Mucosa of gallbladder (tissue), 1 donor: Measurements from ENCODE around the gene DCTN1. TPM values are rescaled to one million over a fixed set of nuclear protein-coding genes. Genes with fewer than 3 reads are reported as not detected.
"Not testable (repeated sequence)": the region's sequence is repeated elsewhere in the genome, so short reads cannot be mapped to it uniquely, and the experiment has no call there.

Experiments used
- DNase-seq: peaks from one replicate; pipeline ENCODE4 v3.0.0-alpha.2; 2020; ENCODE audit warnings: low spot score
- total RNA-seq: library from RNA; stranded (reverse); gene quantifications from one replicate; pipeline ENCODE4 v1.2.1, GENCODE V29; 2021
- donor health status: DM: no; HTN: no; CAD: no.

Gene DCTN1
- total RNA-seq, 1 donor from 2014 or later, result 171 TPM

DNA sequence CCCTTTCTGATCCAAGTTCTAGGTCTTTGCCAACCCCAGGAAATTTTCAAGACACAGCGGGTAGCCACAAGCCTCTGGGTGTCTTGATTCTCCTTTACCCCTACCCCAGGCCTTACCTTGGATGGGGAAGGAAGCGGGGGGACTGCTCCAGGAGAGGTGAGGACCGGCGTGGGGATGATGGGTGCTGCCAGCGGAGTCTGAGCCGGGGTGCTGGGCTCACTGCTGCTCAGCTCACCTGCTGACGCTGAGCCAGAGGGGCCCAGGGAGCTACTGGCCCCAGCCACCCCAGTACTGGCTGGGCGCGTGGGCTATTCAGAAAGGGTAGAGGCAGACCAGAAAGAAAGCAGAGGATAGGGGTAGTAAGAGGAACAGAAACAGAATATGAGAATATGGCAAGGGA is 8.7 kb downstream of the DCTN1 start:
- DNase-seq, result no peak

DNA sequence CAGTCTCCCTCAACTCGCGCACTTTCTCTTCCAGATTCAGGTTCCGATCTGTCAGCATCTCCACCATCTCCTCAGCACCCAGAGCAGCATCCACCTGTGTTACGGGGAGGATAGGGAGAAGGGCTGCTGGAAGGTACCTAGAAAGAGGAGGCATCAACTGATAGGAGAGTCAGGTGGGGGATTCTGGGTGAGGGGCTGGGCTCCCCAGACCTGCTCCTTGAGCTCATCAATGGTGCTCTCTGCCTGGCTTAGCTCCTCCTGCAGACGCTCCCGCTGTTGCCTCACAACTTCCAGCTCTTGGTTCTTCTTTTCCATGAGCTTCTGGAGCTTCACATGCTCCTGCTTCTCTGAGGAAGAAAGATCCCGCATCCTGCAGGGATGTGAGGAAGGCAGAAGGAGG is 10.1 kb downstream of the DCTN1 start:
- no peak for DNase-seq

DNA sequence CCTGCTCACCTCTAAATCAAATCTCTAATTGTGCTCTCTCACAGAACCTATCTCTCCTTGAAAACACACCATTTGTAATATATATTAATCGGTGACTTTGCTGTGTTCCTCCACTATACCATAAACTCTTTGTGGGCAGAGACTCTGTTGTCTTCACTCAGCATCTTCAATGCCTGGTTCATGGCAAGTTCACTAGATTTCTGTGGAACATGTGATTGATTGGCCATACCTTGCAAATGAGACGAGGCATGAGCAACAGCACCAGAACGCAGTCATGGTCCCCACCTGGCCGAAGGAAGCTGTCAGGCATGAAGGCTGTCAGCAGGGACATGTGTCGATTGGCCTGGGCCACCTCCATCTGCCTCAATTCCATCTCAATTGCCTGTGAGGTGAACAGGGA is 11.6 kb downstream of the DCTN1 start:
- DNase-seq, result no peak

DNA sequence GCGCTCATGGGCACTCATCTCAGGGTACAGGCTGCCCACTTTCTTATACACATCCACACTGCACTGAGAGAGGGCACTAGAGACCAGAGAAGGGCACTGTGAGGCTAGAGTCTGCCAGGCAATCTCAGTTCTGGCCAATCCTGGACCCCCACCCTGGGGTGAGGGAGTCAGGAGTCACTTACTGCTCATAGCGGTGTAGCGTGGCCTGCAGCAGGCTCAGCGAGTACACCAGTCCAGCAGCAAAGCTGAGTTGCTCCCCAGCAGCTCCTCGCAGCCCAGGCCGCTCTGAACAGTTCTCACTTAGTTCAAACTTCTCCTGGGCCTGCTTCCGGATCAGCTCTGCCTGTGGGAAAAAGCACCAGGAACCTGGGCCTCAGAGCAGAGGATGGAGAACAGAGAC is 12.3 kb downstream of the DCTN1 start:
- DNase-seq, result no peak

DNA sequence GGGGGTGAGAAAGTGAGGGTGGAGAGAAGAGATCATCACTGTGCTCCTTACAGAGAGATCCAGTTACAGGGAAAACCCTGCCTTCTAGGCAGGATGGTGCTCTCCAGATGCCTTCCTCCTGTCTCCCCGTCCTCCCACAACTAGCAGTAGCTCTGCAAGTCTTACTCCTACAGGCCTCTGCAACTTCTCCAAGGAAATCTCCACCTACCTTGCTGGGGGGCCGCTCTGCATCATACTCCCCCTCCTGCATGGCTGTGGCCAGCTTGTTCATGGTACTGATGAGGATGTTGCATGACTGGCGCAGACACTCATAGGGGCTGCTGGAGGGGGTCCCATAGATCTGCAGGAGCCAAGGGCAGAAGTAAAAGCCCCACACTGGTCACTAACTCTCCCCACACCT is 14.1 kb downstream of the DCTN1 start:
- DNase-seq, result no peak

DNA sequence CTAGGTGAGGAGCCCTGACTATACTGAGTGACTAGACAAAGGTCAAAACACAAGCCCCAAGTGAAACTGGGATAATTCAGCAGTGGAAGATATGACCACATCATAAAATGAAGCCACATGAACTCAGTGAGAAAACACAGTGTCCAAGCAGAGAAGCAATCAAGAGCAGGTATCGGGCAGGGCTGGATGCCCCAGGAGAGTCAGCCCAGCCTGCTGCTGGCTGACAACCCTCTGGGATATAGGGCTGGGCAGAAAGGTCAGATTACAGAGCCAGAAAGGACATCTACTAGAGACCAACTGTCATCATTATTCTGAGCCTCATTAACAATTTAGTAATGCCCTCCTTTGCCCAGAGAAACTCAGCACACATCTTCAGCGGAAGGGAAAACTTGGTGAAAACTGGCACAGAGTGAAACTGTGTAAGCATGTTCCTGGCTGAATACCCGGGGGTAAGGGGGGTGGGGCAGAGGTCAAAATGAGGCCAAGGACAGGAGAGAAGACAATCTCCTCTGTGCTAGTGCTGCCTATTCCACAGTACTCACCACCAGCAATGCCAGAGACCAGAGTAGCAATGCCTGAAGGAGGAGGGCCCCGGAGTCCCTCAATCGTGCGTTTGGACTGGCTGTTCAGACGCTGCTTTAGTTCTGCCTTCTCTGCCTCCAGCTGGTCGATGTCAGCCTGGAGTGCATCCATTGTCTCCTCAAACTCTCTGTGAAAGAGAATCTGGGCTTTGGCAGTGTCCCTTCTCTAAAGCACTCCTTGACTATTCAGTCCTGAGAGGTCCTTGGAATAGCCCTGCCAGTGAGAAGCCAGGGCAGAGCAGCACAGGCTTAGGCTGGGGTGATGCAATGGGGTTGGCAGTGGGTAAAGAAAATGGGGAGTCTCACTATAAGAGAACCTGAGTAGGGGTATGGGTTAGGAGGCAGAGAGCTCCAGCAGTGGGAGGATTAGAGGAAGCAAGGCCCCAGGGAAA is 15.3 kb downstream of the DCTN1 start:
- no peak for DNase-seq

DNA sequence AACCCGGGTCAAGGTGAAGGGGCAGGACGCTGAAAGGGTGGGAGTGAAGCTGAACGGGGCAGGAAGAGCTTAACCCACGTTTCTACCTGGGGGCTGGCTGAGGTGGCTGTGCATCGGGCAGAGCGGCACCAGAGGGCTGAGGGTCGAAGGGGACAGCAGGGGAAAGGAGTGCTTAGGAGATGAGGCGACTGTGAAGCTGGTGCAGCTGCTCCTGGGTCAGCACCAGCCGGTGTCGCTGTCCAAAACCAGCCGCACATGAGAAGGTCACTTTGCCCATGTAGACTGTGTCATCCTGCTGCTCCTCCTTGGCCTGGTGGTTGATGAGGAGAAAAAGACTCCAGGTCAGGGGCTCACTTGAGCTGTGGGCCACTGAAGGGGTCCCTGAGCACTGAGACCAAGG is 18.8 kb downstream of the DCTN1 start:
- no peak for DNase-seq

DNA sequence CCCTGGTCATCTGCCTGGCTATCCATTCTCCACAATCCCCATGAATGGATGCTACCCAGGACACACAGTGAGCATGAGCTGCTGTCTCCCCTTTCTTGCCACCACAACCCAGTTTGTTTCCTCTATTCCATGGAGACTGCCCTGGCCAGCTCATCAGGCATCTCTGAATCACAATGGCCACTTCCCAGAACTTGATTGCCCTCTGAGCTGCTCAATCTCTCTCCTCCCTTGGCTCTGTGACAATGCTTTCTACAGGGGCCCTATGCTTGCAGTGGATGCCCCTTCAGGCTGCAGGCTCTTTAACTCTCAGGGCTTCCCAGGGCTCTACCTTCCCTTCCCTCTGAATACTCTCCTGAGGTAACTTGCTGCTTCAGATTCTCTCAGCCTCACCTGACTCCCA is 22.5 kb downstream of the DCTN1 start:
- DNase-seq, result no peak

DNA sequence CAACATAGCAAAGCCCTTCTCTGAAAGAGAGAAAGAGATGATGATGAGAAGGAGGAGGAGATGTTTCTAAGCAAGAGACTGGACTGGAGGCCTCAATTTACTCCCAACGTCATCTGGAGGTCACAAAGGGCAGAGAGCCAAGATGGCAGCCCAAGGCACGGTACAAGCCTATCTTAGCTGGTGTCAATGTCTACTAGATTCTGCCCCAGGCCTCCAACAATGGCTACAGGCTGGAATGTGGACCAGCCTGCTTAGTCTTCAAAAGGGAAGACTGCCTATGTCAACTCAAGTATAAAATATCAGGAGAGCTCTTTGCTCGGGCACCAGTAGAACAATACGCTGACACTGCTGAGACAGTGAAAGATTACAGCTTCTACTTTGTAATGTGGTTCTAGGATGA is 30.2 kb downstream of the DCTN1 start:
- no peak for DNase-seq

DNA sequence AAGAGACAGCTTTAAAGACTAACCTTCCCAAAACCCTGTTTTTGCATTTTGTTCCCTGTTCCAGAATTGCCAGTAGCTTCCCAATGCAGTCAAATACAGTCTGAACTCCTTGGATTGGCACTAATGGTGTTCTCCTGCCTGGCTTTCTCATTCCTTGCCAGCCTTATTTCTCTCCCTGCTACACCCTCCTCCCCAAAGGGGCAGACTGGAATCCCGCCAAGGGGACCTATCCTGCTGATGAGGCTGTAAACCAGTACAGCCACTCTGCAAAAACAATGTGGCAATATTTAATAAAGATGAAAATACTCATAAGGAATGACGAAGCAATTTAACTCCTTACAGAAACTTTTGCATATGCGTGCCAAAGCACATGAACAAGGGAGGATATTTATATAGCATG is 32.4 kb downstream of the DCTN1 start:
- no peak for DNase-seq

DNA sequence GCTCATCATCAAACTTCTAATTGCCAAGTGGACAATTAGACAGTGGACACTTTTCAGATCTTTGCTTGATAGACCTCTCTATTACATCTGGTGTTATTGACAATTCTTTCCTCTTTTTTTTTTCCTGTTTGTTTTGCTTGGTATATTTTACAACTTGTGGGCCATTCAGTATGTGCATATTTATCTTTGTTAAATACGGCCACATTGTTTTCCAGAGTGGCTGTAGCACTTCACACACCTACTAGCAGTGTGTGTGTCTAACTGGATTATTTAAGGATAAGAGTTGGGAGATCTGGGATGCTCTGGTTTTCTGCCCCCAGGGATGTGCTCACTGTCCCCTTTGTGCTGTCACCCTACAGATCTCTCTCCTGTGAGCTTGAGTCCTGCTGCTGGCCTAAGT is 32.8 kb downstream of the DCTN1 start:
- DNase-seq, result no peak

DNA sequence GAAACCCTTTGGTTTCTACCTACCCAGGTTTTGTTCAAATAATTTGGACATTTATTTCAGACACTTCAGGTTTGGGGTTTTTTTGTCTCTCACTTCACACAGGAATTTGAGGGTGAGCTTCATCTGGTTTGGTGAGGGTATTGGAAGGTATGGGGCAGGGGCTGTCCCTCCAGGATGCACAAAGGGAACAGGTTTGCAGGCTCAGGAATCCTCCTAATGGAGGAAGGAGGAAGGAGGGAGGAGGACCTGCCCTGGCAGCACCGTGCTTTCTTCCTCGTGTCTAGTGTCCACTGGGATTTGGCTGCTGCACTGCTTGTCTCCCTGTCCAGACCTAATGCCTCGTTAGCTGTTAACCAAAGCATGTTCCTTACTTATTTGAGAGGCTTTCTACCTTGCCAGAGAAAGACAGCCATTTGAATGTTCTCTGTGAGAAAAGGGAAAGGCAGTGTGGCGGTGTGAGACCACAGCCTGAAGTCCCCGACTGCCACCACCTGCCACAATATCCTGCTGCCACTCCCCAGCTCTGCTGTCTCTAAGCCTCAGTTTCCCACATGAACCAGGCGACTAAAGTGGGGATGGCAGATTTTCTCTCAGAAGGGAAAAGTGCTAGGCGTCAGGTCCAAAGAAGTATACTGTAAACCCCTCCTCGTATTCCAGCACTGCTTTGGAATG is 34.7 kb downstream of the DCTN1 start:
- DNase-seq, result no peak

DNA sequence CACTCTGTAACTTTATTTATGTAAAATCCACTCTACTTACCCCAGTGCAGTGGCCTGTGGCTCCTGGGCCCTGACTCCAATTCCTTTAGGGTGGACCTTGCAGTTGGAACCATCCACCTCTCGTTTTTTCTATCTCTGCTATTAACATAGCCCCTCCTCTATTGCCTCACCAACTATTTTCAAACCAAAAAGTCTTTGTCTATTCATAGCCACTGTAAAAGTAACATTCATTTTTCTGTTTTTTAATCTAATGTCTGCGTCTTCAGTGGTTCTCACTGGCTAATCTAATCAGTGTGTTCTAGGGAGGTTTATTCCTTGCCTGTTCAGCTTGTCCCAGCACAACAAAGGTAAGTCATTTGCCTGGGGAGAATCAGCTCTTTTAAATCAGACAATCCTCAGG is 36.8 kb downstream of the DCTN1 start, which contains the start of gene SLC4A5:
TSS of gene SLC4A5 (minus strand) at position 101 of the 400 bp plus-strand sequence. CDS start 28,393 bp downstream, outside the sequence.
- no peak for DNase-seq

DNA sequence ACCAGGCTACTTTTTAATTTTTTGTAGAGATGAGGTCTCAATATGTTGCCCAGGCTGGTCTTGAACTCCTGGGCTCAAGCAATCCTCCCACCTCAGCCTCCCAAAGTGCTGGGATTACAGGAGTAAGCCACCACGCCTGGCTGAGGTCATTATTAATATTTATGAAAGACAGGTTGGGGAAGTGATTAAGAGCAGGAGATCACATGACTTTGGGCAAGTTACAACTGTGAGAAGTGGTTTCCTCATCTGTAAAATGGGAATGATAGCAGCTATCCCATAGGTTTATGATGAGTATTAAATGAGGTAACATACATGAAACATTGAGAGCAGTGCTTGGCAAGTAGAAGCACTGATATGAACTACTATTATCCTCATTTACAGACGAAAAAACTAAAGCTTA is 43.9 kb downstream of the DCTN1 start:
- DNase-seq, result not testable (repeated sequence)

DNA sequence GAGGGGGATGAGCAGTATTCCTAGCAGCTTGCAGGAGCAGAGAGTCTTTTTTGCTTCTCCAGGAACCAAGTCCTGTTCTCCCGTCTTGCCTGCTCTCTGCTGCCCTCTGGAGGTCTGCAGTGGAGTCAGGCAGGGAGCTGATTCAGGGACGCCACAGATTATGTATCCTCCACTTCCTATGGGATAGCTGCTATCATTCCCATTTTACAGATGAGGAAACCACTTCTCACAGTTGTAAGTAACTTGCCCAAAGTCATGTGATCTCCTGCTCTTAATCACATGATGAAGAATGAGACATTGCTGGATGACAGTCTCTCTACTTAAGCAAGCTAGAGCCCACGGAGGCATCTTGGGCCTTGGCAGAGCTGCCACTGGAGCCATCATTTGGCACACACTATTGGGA is 45.2 kb downstream of the DCTN1 start:
- DNase-seq, result peak; percentile 70

DNA sequence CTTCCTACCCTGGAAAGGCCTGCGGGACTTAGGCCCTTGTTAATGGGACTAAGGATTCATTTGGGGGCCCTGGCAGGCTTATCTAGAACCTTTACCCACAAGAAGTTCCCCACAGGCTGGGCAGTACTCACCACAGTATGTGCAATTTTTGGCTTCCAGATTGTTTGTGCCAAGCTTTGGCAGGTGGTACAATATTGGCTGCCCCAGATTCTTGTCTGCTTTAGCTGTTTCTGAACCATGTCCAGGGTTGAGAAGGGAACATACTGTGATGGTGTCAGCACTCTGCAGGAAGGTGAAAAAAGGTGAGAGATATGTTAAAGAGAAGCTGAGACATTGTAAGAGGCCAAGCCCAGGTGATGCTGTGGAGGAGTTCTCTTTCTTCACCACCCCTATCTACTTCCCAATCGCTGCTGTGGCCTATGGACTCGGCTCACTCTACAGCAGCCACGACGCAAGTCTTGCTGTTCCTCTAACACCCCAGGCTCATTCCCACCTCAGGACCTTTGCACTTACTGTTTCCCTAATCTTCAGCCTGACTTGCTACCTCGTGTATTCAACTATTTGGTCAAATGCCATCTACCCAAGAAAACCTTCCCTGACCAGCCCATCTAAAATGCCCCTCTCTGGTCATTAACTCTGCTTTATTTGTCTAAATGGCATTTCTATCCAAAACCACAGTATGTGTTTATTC is 46.1 kb downstream of the DCTN1 start:
- DNase-seq, result no peak

DNA sequence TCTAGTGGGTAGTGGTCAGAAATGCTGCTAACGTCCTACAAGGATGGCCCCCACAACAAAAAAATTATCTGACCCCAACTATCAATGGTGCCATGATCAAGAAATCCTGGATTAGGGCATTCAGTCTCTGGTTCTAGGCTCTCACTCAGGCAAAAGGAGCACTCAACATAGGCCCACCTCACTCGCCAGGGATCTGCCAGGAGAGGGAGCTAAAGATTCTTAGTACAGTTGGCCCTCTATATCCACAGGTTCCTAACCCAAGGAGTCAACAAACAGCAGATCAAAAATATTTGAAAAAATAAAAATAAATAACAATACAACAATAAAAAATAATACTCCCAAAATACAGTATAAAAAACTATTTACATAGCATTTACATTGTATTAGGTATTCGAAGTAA is 46.9 kb downstream of the DCTN1 start:
- no peak for DNase-seq

DNA sequence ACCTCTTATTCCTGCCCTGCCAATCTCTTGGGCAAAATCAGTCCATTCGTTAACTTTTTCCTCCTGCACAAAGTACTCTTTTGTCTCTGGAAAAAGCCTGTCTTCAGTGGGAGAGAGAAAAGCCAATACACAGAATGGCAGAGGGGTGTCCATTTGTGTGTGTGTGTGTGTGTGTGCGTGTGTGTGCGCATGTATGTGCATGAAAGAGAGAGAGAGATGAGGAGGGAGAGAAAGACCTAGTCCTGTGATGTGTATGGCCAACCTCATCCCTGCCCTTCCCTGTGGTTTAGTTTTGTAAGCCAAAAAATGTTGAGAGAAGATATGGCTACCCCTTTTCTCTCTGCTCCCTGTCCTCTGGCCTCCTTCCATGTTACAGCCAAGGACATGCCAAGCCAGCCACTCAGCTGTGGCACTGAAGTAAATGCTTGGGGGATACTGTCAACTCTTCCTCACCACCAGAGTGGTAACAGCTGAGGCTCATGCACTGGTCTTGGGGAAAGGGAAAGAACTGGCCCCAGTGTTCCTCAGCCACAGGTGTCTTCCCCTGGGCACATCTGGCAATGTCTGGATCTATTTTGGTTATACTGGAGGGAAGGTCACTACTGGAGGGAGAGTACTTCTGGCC is 47.4 kb downstream of the DCTN1 start:
- no peak for DNase-seq

DNA sequence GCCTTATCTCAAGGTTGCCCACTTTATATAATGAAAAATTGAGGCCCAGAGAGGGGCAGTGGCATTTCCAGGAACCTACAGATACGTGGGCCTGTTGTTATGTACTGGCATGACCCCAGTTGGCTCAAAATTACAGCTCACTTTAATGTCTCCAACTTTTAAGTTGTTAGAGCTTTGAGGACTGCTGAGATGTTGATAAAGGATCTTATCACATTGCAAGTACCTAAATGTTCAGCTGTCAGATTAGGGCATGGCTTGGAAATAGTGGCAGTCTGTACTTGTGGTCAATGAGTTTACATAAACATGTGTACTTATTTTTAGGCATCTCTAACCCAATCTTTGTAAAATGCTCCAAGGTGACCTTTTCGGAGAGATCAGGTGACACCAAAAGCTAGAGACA is 51.5 kb downstream of the DCTN1 start:
- no peak for DNase-seq

DNA sequence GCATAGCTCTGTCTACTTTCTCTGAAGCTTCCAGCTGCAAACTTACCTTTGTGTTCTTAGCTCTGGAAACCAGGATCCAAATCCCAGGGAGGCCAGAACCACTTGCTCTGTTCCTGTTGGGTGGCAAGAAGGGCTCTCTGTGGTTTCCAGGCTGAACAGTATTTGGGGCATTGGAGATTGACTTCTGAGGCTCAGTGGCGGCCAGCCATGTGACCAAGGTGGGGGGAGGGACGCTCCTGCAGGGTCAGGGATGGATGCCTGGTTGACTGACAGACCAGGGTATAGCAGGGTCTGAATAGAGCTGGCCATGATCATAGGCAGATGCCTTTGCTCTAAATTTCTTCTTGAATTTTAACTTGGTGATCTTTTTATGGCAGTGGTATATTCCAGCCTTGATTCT is 52.0 kb downstream of the DCTN1 start:
- DNase-seq, result no peak

DNA sequence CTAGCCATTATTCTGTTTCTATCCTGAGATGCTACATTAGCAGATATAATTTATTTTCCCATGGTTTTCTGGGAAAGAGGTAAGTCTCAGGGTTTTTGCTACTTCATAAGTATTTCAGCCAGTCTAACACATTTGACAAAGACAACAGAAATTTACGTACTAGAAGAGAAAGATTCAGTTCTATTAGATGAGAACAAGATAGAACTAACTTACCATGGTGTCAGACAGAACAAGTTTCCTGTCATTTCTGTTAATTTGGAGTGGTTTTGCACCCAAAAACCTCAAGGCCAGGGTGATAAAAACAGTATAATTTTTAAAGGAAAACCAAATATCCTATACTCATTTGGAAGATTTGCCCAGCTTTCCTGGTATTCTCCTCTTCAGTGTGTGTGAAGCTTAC is 52.5 kb downstream of the DCTN1 start:
- no peak for DNase-seq

DNA sequence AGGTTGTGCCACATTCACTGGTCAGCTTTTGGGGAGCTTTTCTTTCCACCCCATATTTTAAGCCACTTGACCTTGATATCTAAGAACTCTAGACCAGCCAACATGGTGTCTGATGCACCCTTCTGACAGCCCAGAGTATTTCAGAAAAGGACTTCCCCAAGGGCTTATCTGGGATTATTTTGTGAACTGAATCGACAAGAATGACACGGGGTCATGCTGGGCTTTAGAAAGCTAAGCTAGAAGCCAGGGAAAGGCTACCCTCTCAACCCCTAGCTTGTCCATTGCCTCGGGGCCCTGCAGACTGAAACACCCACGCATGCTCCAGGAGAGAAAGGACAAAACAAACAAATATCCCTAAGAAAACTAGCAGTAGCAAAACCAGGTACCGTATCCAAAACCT is 52.9 kb downstream of the DCTN1 start:
- DNase-seq, result no peak
